Right lobe of liver (tissue), 4 donors: Measurements from ENCODE around the gene MDFI.

ENCODE experiments used
- POLR2A ChIP-seq: fragments of 450-650 bp; IDR thresholded peaks from one replicate; pipeline ENCODE4 v1.6.1; 2017; ENCODE audit warnings: antibody characterized with exemption, mild to moderate bottlenecking
- TF ChIP-seq, protein P1 (sequence below), 4 donors: fragments of 200-600 bp in 3 of 4; fragments of 450-650 bp in 1 of 4; IDR thresholded peaks; one replicate each; pipeline versions ENCODE4 v1.5.1 to v1.8.0; 2016 to 2022; ENCODE audit warnings: antibody characterized with exemption in 4 of 4, mild to moderate bottlenecking in 2 of 4
- donor health status: DM: no; HTN: no; CAD: no.
- donor health status: DM: no; HTN: no; CAD: no.
- donor health status: DM: no; HTN: yes; CAD: no.

DNA sequence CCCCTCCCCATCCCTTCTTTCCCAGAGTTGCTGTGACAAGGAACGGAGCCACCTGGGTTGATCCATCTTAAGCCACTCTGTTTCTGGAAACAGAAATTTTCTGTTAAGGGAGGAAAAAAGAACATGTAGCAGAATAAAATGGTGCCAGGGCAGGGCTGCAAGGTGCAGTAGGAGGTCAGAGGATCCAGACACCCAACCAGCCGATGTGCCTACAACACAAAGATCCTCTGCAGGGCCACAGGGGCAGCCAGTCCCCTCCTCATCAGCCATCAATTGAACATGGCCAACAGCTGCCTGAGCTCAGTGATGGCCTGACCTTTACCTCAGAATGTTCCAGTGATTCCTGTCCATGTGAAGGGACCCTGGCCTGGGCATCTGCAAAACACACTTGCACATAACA is 11.9 kb downstream of the MDFI start:
- TF ChIP-seq, protein P1, sequence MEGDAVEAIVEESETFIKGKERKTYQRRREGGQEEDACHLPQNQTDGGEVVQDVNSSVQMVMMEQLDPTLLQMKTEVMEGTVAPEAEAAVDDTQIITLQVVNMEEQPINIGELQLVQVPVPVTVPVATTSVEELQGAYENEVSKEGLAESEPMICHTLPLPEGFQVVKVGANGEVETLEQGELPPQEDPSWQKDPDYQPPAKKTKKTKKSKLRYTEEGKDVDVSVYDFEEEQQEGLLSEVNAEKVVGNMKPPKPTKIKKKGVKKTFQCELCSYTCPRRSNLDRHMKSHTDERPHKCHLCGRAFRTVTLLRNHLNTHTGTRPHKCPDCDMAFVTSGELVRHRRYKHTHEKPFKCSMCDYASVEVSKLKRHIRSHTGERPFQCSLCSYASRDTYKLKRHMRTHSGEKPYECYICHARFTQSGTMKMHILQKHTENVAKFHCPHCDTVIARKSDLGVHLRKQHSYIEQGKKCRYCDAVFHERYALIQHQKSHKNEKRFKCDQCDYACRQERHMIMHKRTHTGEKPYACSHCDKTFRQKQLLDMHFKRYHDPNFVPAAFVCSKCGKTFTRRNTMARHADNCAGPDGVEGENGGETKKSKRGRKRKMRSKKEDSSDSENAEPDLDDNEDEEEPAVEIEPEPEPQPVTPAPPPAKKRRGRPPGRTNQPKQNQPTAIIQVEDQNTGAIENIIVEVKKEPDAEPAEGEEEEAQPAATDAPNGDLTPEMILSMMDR (IDR thresholded peaks at IDR 0.05) = no peak
- TF ChIP-seq POLR2A = no peak
